HepG2 (cell line): ENCODE measurements around the gene PLXND1. TPM values are rescaled to one million over a fixed set of nuclear protein-coding genes. Genes with fewer than 3 reads are reported as not detected.

Experiments used
- ARHGAP35 ChIP-seq: sonication (generic); formaldehyde crosslinking; IDR thresholded peaks from 2 replicates; pipeline ENCODE4 v1.9.0; 2022; ENCODE audit warnings: mild to moderate bottlenecking, inconsistent platforms, moderate library complexity, missing genetic modification reagents, borderline replicate concordance
- CCAR2 ChIP-seq: fragments of 200-400 bp; formaldehyde crosslinking; optimal IDR thresholded peaks from 2 replicates; pipeline ENCODE3; 2018; ENCODE audit warnings: low read depth, mild to moderate bottlenecking, low read length, moderate library complexity
- CEBPG ChIP-seq: IDR thresholded peaks from 2 replicates; pipeline ENCODE4 v1.6.1; 2016
- CHD4 ChIP-seq: fragments of 200-600 bp; sonication (generic); IDR thresholded peaks from 2 replicates; pipeline ENCODE4 v1.7.0; 2017; ENCODE audit warnings: mild to moderate bottlenecking, low read length, borderline replicate concordance
- ETV6 ChIP-seq: sonication (generic); formaldehyde crosslinking; conservative IDR thresholded peaks from 2 replicates; pipeline ENCODE4 v1.4.0; 2020; ENCODE audit warnings: missing genetic modification reagents
- FIP1L1 ChIP-seq: fragments of 200-400 bp; formaldehyde crosslinking; IDR thresholded peaks from 2 replicates; pipeline ENCODE4 v1.6.1; 2018; ENCODE audit warnings: low read depth, mild to moderate bottlenecking, low read length, moderate library complexity, borderline replicate concordance; ENCODE audit not compliant: insufficient read depth
- FOXA1 ChIP-seq, 2 experiments: fragments of 450-650 bp in 1 of 2; sonication (generic) in 1 of 2; formaldehyde crosslinking in 1 of 2; IDR thresholded peaks; 2 replicates each; pipeline versions ENCODE4 v1.4.0 to v1.6.1; 2016 to 2020; ENCODE audit warnings: missing genetic modification reagents in 1 of 2
- KAT8 ChIP-seq: IDR thresholded peaks from 2 replicates; pipeline ENCODE4 v1.6.1; 2016; ENCODE audit warnings: missing genetic modification reagents, missing compliant biosample characterization
- KLF13 ChIP-seq: sonication (generic); formaldehyde crosslinking; IDR thresholded peaks from 2 replicates; pipeline ENCODE4 v1.4.0; 2020; ENCODE audit warnings: mild to moderate bottlenecking, missing genetic modification reagents
- MYNN ChIP-seq: sonication (generic); formaldehyde crosslinking; IDR thresholded peaks from 2 replicates; pipeline ENCODE4 v1.4.0; 2020; ENCODE audit warnings: mild to moderate bottlenecking, low read depth, missing genetic modification reagents
- SOX5 ChIP-seq: IDR thresholded peaks from 2 replicates; pipeline ENCODE4 v1.6.1; 2016; ENCODE audit warnings: borderline replicate concordance
- STAG1 ChIP-seq: sonication (generic); formaldehyde crosslinking; IDR thresholded peaks from 2 replicates; pipeline ENCODE4 v1.4.0; 2020; ENCODE audit warnings: missing genetic modification reagents
- TAF1 ChIP-seq: sonication (generic); formaldehyde crosslinking; IDR thresholded peaks from 2 replicates; pipeline ENCODE4 v1.4.0; 2020; ENCODE audit warnings: missing genetic modification reagents
- WIZ ChIP-seq: sonication (generic); formaldehyde crosslinking; IDR thresholded peaks from 2 replicates; pipeline ENCODE4 v1.5.1; 2020; ENCODE audit warnings: mild to moderate bottlenecking, missing genetic modification reagents
- ZNF12 ChIP-seq: sonication (generic); formaldehyde crosslinking; IDR thresholded peaks from 2 replicates; pipeline ENCODE4 v1.5.0; 2020; ENCODE audit warnings: missing genetic modification reagents
- ZNF441 ChIP-seq: sonication (generic); formaldehyde crosslinking; IDR thresholded peaks from 2 replicates; pipeline ENCODE4 v1.7.0; 2021; ENCODE audit warnings: missing genetic modification reagents, borderline replicate concordance
- ZNF850 ChIP-seq: sonication (generic); formaldehyde crosslinking; conservative IDR thresholded peaks from 2 replicates; pipeline ENCODE4 v1.9.0; 2021; ENCODE audit warnings: mild to moderate bottlenecking, missing genetic modification reagents
- ZSCAN31 ChIP-seq: sonication (generic); formaldehyde crosslinking; IDR thresholded peaks from 2 replicates; pipeline ENCODE4 v1.5.0; 2020; ENCODE audit warnings: low read depth, mild to moderate bottlenecking, missing genetic modification reagents
- polyA plus RNA-seq, 8 experiments: library from polyadenylated mRNA; depleted of rRNA in 3 of 8; stranded (reverse) in 7 of 8; unstranded in 1 of 8; fragments of >200 nt; fragmentation: Illumina TruSeq in 4 of 8; extraction: Trizol in 4 of 8; gene quantifications; 2 replicates each; pipeline versions ENCODE4 v1.2.1 to v1.2.3, GENCODE V29; 2011 to 2016; ENCODE audit warnings: low read depth in 4 of 8, missing spikeins in 1 of 8, mixed read lengths in 1 of 8; ENCODE audit not compliant: insufficient read depth in 1 of 8
- total RNA-seq, 5 experiments: library from RNA; depleted of rRNA; stranded (reverse); fragments of >200 nt; fragmentation: Illumina TruSeq; extraction: Trizol; gene quantifications; 2 replicates each; pipeline ENCODE4 v1.2.3, GENCODE V29; 2016; ENCODE audit warnings: low read depth in 1 of 5
- TF ChIP-seq, protein P1 (sequence below): sonication (generic); formaldehyde crosslinking; IDR thresholded peaks from 2 replicates; pipeline ENCODE4 v1.4.0; 2020; ENCODE audit warnings: missing genetic modification reagents
- TF ChIP-seq, protein P2 (sequence below): sonication (generic); formaldehyde crosslinking; IDR thresholded peaks from 2 replicates; pipeline ENCODE4 v1.4.0; 2020; ENCODE audit warnings: missing genetic modification reagents
- TF ChIP-seq, protein P3 (sequence below): sonication (generic); formaldehyde crosslinking; IDR thresholded peaks from 2 replicates; pipeline ENCODE4 v1.4.0; 2020; ENCODE audit warnings: missing genetic modification reagents, low read depth, mild to moderate bottlenecking, borderline replicate concordance
- TF ChIP-seq, protein P4 (sequence below): sonication (generic); formaldehyde crosslinking; conservative IDR thresholded peaks from 2 replicates; pipeline ENCODE4 v1.4.0; 2020; ENCODE audit warnings: missing genetic modification reagents
- TF ChIP-seq, protein P5 (sequence below): sonication (generic); formaldehyde crosslinking; IDR thresholded peaks from 2 replicates; pipeline ENCODE4 v1.4.0; 2020; ENCODE audit warnings: mild to moderate bottlenecking, missing genetic modification reagents
- TF ChIP-seq, protein P6 (sequence below): sonication (generic); formaldehyde crosslinking; IDR thresholded peaks from 2 replicates; pipeline ENCODE4 v1.4.0; 2020; ENCODE audit warnings: missing genetic modification reagents

The PLXND1 gene
- total and polyA plus RNA-seq, 2 of the 13 experiments (the other 11 are each of a cell fraction or from before 2014, with no cell fraction given), result 15.9 to 42.0 TPM

DNA sequence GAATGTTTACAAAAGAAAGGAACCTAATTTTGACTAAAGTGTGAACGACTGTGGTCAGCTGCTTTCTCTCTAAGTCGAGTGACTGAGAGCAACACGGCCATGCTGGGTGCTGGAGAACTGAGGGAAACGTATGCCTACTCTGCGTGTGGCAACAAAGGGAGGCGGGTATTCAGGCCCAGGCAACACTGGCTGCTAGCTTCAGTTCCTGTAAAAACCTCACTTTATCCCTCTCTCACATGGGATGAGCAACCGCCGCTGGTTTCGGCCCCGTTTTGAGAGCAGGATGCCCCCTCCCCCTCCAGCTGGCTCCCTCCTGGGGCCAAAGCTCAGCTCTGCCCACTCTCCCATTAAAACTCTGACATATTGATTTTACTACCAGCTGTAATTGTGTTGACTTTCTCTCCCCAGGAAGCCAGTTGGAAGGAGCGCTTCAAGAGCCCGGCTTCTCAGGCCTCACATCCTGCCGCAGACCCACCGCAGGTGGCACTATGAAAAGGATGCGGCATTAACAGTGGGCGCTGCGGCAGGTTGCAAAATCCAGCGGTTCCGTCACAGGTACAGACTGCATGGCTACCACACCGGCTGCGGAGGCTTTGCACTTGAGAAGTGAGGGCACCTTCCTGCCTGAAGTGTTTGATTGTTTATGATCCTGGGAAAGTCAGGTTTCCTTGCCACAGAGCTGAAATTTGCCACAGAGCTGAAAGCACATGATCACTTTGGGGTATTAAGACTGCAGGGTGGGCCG lies 12.7 kb downstream of the PLXND1 start (continued):
- TF ChIP-seq, protein P1, sequence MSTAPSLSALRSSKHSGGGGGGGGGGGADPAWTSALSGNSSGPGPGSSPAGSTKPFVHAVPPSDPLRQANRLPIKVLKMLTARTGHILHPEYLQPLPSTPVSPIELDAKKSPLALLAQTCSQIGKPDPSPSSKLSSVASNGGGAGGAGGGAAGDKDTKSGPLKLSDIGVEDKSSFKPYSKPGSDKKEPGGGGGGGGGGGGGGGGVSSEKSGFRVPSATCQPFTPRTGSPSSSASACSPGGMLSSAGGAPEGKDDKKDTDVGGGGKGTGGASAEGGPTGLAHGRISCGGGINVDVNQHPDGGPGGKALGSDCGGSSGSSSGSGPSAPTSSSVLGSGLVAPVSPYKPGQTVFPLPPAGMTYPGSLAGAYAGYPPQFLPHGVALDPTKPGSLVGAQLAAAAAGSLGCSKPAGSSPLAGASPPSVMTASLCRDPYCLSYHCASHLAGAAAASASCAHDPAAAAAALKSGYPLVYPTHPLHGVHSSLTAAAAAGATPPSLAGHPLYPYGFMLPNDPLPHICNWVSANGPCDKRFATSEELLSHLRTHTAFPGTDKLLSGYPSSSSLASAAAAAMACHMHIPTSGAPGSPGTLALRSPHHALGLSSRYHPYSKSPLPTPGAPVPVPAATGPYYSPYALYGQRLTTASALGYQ (CRISPR knock-in tag), result peak; percentile 80; the same call in 1 of the 2 replicates
- TF ChIP-seq KLF13 (CRISPR knock-in tag), result no peak
- TF ChIP-seq MYNN (CRISPR knock-in tag), result no peak
- TF ChIP-seq, protein P2, sequence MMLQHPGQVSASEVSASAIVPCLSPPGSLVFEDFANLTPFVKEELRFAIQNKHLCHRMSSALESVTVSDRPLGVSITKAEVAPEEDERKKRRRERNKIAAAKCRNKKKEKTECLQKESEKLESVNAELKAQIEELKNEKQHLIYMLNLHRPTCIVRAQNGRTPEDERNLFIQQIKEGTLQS, result peak; percentile 54; the same call in 1 of the 2 replicates
- peak; percentile 40; the same call in 1 of the 2 replicates for TF ChIP-seq ZNF12 (CRISPR knock-in tag)
- TF ChIP-seq, protein P3, sequence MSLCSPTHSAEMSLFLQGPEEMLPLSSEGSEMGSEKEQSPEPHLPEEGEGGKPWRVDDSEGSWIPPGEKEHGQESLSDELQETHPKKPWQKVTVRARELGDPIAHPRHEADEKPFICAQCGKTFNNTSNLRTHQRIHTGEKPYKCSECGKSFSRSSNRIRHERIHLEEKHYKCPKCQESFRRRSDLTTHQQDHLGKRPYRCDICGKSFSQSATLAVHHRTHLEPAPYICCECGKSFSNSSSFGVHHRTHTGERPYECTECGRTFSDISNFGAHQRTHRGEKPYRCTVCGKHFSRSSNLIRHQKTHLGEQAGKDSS, result peak; percentile 53; the same call in 1 of the 2 replicates
- TF ChIP-seq ARHGAP35 (CRISPR knock-in tag), result no peak
- no peak for TF ChIP-seq CHD4
- TF ChIP-seq WIZ, result no peak
- TF ChIP-seq, protein P4, sequence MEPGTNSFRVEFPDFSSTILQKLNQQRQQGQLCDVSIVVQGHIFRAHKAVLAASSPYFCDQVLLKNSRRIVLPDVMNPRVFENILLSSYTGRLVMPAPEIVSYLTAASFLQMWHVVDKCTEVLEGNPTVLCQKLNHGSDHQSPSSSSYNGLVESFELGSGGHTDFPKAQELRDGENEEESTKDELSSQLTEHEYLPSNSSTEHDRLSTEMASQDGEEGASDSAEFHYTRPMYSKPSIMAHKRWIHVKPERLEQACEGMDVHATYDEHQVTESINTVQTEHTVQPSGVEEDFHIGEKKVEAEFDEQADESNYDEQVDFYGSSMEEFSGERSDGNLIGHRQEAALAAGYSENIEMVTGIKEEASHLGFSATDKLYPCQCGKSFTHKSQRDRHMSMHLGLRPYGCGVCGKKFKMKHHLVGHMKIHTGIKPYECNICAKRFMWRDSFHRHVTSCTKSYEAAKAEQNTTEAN (CRISPR knock-in tag), result peak; percentile 82; the same call in 1 of the 2 replicates
- TF ChIP-seq SOX5 (CRISPR knock-in tag), result peak; percentile 76; the same call in 1 of the 2 replicates
- peak; percentile 63 for TF ChIP-seq KAT8
- TF ChIP-seq ZNF441 (CRISPR knock-in tag), result no peak
- TF ChIP-seq, protein P5, sequence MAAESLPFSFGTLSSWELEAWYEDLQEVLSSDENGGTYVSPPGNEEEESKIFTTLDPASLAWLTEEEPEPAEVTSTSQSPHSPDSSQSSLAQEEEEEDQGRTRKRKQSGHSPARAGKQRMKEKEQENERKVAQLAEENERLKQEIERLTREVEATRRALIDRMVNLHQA (CRISPR knock-in tag), result no peak
- TF ChIP-seq CCAR2, result no peak
- TF ChIP-seq FOXA1 (IDR thresholded peaks at IDR 0.05), result peak; percentile 83
- peak; percentile 95 for TF ChIP-seq FOXA1 (CRISPR knock-in tag; IDR thresholded peaks at IDR 0.05)
- TF ChIP-seq, protein P6, sequence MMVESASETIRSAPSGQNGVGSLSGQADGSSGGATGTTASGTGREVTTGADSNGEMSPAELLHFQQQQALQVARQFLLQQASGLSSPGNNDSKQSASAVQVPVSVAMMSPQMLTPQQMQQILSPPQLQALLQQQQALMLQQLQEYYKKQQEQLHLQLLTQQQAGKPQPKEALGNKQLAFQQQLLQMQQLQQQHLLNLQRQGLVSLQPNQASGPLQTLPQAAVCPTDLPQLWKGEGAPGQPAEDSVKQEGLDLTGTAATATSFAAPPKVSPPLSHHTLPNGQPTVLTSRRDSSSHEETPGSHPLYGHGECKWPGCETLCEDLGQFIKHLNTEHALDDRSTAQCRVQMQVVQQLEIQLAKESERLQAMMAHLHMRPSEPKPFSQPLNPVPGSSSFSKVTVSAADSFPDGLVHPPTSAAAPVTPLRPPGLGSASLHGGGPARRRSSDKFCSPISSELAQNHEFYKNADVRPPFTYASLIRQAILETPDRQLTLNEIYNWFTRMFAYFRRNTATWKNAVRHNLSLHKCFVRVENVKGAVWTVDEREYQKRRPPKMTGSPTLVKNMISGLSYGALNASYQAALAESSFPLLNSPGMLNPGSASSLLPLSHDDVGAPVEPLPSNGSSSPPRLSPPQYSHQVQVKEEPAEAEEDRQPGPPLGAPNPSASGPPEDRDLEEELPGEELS (CRISPR knock-in tag), result peak; percentile 88
- TF ChIP-seq CEBPG (CRISPR knock-in tag), result peak; percentile 79
- TF ChIP-seq TAF1 (CRISPR knock-in tag), result peak; percentile 62; the same call in 1 of the 2 replicates
- TF ChIP-seq ZNF850 (CRISPR knock-in tag), result no peak
- TF ChIP-seq ZSCAN31, result no peak
- TF ChIP-seq ETV6 (CRISPR knock-in tag), result no peak
- TF ChIP-seq STAG1 (CRISPR knock-in tag), result peak; percentile 35
- no peak for TF ChIP-seq FIP1L1
